NB4 (cell line): ENCODE data around the gene TRIOBP.

Experiments used
- DNase-seq: peaks from one replicate; pipeline ENCODE4 v3.0.0; 2010; ENCODE audit warnings: low read depth
- H3K4me3 ChIP-seq: one replicate; pipeline ENCODE4 v1.5.1; 2011; ENCODE audit warnings: mild to moderate bottlenecking, low read depth, low read length, moderate library complexity
- MYC ChIP-seq: IDR thresholded peaks from 2 replicates; pipeline ENCODE4 v1.6.1; 2011; ENCODE audit warnings: low read depth, low read length
- POLR2A ChIP-seq: IDR thresholded peaks from 2 replicates; pipeline ENCODE4 v1.6.1; 2011; ENCODE audit warnings: mild to moderate bottlenecking; ENCODE audit not compliant: insufficient read length; ENCODE audit errors: extremely low read depth
- TF ChIP-seq, protein P1 (sequence below): IDR thresholded peaks from 2 replicates; pipeline ENCODE4 v1.6.1; 2011; ENCODE audit warnings: low read depth, low read length
- TF ChIP-seq, protein P2 (sequence below): IDR thresholded peaks from one replicate; pipeline ENCODE4 v1.5.1; 2012; ENCODE audit warnings: low read depth, low read length

TRIOBP gene

GRCh38 chr22:37710675-37711074, 13.8 kb downstream of the TRIOBP start:
- no peak for DNase-seq
- TF ChIP-seq POLR2A (no peak), MYC (no peak)
- TF ChIP-seq, protein P1, sequence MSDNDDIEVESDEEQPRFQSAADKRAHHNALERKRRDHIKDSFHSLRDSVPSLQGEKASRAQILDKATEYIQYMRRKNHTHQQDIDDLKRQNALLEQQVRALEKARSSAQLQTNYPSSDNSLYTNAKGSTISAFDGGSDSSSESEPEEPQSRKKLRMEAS = no peak
- TF ChIP-seq, protein P2, sequence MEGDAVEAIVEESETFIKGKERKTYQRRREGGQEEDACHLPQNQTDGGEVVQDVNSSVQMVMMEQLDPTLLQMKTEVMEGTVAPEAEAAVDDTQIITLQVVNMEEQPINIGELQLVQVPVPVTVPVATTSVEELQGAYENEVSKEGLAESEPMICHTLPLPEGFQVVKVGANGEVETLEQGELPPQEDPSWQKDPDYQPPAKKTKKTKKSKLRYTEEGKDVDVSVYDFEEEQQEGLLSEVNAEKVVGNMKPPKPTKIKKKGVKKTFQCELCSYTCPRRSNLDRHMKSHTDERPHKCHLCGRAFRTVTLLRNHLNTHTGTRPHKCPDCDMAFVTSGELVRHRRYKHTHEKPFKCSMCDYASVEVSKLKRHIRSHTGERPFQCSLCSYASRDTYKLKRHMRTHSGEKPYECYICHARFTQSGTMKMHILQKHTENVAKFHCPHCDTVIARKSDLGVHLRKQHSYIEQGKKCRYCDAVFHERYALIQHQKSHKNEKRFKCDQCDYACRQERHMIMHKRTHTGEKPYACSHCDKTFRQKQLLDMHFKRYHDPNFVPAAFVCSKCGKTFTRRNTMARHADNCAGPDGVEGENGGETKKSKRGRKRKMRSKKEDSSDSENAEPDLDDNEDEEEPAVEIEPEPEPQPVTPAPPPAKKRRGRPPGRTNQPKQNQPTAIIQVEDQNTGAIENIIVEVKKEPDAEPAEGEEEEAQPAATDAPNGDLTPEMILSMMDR = no peak
- H3K4me3 ChIP-seq = no peak overlapping the region

DNA sequence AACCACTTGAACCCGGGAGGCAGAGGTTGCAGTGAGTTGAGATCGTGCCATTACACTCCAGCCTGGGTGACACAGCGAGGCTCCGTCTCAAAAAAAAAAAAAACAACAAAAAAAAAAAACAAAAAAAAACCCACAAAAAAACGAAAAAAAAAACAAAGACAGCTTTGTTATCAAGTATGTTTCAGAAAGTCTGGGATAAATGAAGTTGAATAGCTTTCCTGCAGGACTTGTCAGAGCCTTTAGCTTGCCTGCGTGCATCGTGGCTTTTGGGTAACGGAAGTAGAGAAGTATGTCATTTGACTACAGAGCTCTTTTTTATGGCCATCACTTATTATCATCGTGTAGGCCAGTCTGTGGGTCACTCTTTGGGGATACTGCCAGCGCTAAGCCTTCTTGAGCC, 14.6 kb downstream of the TRIOBP start:
- TF ChIP-seq MYC = no peak
- H3K4me3 ChIP-seq = no peak overlapping the region
- DNase-seq = no peak

- TF ChIP-seq POLR2A = no peak
- TF ChIP-seq, protein P2 = no peak
- TF ChIP-seq, protein P1 = no peak
- TF ChIP-seq MYC = no peak
- no peak overlapping the region for H3K4me3 ChIP-seq
- no peak for DNase-seq
Observed at GRCh38 chr22:37713761-37714160, 16.9 kb downstream of the TRIOBP start.

GRCh38 chr22:37714634-37715033, 17.8 kb downstream of the TRIOBP start:
- DNase-seq = no peak
- no peak overlapping the region for H3K4me3 ChIP-seq
- TF ChIP-seq, protein P1 = no peak
- TF ChIP-seq POLR2A = no peak
- TF ChIP-seq, protein P2 = no peak

- no peak for DNase-seq
- TF ChIP-seq MYC = no peak
- TF ChIP-seq, protein P2 = no peak
- TF ChIP-seq, protein P1 = no peak
- TF ChIP-seq POLR2A = no peak
- no peak overlapping the region for H3K4me3 ChIP-seq
Observed at GRCh38 chr22:37715760-37716159, 18.9 kb downstream of the TRIOBP start.

GRCh38 chr22:37716708-37717107, 19.9 kb downstream of the TRIOBP start:
- H3K4me3 ChIP-seq = peak overlapping the region; percentile 58
- TF ChIP-seq, protein P2 = no peak
- no peak for TF ChIP-seq POLR2A
- TF ChIP-seq, protein P1 = no peak
- TF ChIP-seq MYC = no peak
- DNase-seq = peak; percentile 96
